H9 (cell line): ENCODE data around the gene RASGRP4. TPM values are rescaled to one million over a fixed set of nuclear protein-coding genes. Genes with fewer than 3 reads are reported as not detected.

Source experiments
- DNase-seq: peaks from one replicate; pipeline ENCODE4 v3.0.0-alpha.2; 2017
- H2AFZ ChIP-seq: one replicate; pipeline ENCODE4 v1.6.1; 2013; ENCODE audit warnings: mild to moderate bottlenecking, low read length, control low read depth, moderate library complexity
- H2AK5ac ChIP-seq: 2 replicates; pipeline ENCODE4 v1.6.1; 2013; ENCODE audit warnings: low read length, control low read depth, mixed read lengths; ENCODE audit not compliant: insufficient read length
- H2BK120ac ChIP-seq: one replicate; pipeline ENCODE4 v1.6.1; 2013; ENCODE audit warnings: low read depth, mild to moderate bottlenecking, low read length, control low read depth, inconsistent platforms; ENCODE audit not compliant: poor library complexity, severe bottlenecking
- H2BK12ac ChIP-seq: 2 replicates; pipeline ENCODE4 v1.6.1; 2013; ENCODE audit warnings: low read length, control low read depth, mixed read lengths, low read depth; ENCODE audit not compliant: insufficient read length
- H2BK15ac ChIP-seq: 2 replicates; pipeline ENCODE4 v1.6.1; 2013; ENCODE audit warnings: low read depth, low read length, control low read depth
- H2BK20ac ChIP-seq: one replicate; pipeline ENCODE4 v1.6.1; 2013; ENCODE audit warnings: low read depth, mild to moderate bottlenecking, low read length, control low read depth, inconsistent platforms; ENCODE audit not compliant: poor library complexity, severe bottlenecking
- H2BK5ac ChIP-seq: 2 replicates; pipeline ENCODE4 v1.6.1; 2013; ENCODE audit warnings: low read length, control low read depth, mixed read lengths; ENCODE audit not compliant: insufficient read length
- H3K14ac ChIP-seq: 2 replicates; pipeline ENCODE4 v1.6.1; 2013; ENCODE audit warnings: low read length, control low read depth; ENCODE audit not compliant: insufficient read depth
- H3K18ac ChIP-seq: 2 replicates; pipeline ENCODE4 v1.6.1; 2013; ENCODE audit warnings: low read depth, mild to moderate bottlenecking, mixed read lengths, low read length, control low read depth; ENCODE audit not compliant: insufficient read length
- H3K23ac ChIP-seq: 2 replicates; pipeline ENCODE4 v1.6.1; 2013; ENCODE audit warnings: low read length, control low read depth, mixed read lengths, low read depth; ENCODE audit not compliant: insufficient read length
- H3K23me2 ChIP-seq: 2 replicates; pipeline ENCODE4 v1.6.1; 2013; ENCODE audit warnings: low read depth, mild to moderate bottlenecking, mixed read lengths, low read length, control low read depth; ENCODE audit not compliant: insufficient read length, poor library complexity, severe bottlenecking
- H3K27ac ChIP-seq: 2 replicates; pipeline ENCODE4 v1.5.1; 2013; ENCODE audit warnings: low read length, control low read depth, mixed read lengths, low read depth; ENCODE audit not compliant: insufficient read length
- H3K27me3 ChIP-seq: 2 replicates; pipeline ENCODE4 v1.6.1; 2013; ENCODE audit warnings: low read length, control low read depth, inconsistent platforms; ENCODE audit not compliant: insufficient read depth
- H3K4ac ChIP-seq: 2 replicates; pipeline ENCODE4 v1.6.1; 2013; ENCODE audit warnings: low read depth, mild to moderate bottlenecking, control low read depth, inconsistent platforms, low read length, moderate library complexity
- H3K4me1 ChIP-seq: 2 replicates; pipeline ENCODE4 v1.6.1; 2013; ENCODE audit warnings: low read length, control low read depth, inconsistent platforms; ENCODE audit not compliant: insufficient read depth
- H3K4me2 ChIP-seq: 2 replicates; pipeline ENCODE4 v1.6.1; 2013; ENCODE audit warnings: low read length, control low read depth, mixed read lengths; ENCODE audit not compliant: insufficient read length, insufficient read depth
- H3K56ac ChIP-seq: 2 replicates; pipeline ENCODE4 v1.6.1; 2013; ENCODE audit warnings: low read depth, mild to moderate bottlenecking, mixed read lengths, low read length, control low read depth; ENCODE audit not compliant: insufficient read length
- H3K79me1 ChIP-seq: 2 replicates; pipeline ENCODE4 v1.6.1; 2013; ENCODE audit warnings: low read depth, mild to moderate bottlenecking, moderate library complexity, low read length, control low read depth, inconsistent platforms; ENCODE audit not compliant: insufficient read depth, poor library complexity, severe bottlenecking
- H3K79me2 ChIP-seq: 2 replicates; pipeline ENCODE4 v1.6.1; 2013; ENCODE audit warnings: low read length, control low read depth, inconsistent platforms; ENCODE audit not compliant: insufficient read depth
- H3K9ac ChIP-seq: 2 replicates; pipeline ENCODE4 v1.6.1; 2013; ENCODE audit warnings: low read length, control low read depth, mixed read lengths; ENCODE audit not compliant: insufficient read length; ENCODE audit errors: extremely low read depth
- H3K9me3 ChIP-seq: one replicate; pipeline ENCODE4 v1.6.1; 2013; ENCODE audit warnings: low read depth, low read length, inconsistent platforms; ENCODE audit not compliant: control insufficient read depth
- H3T11ph ChIP-seq: one replicate; pipeline ENCODE4 v1.6.1; 2013; ENCODE audit warnings: mild to moderate bottlenecking, low read length, control low read depth, inconsistent platforms
- H4K20me1 ChIP-seq: one replicate; pipeline ENCODE4 v1.6.1; 2013; ENCODE audit not compliant: control insufficient read depth, insufficient read length, insufficient read depth
- H4K5ac ChIP-seq: 2 replicates; pipeline ENCODE4 v1.6.1; 2013; ENCODE audit warnings: low read depth, mild to moderate bottlenecking, mixed read lengths, low read length, control low read depth; ENCODE audit not compliant: insufficient read length
- H4K8ac ChIP-seq: replicated peaks from 2 replicates; pipeline ENCODE4 v1.6.1; 2013; ENCODE audit warnings: low read length, control low read depth, mixed read lengths, low read depth; ENCODE audit not compliant: insufficient read length
- H4K91ac ChIP-seq: 2 replicates; pipeline ENCODE4 v1.6.1; 2013; ENCODE audit warnings: low read depth, mild to moderate bottlenecking, moderate library complexity, mixed read lengths, low read length, control low read depth; ENCODE audit not compliant: insufficient read length
- H3K27ac Mint-ChIP-seq, 3 experiments: 2 replicates in 2 of 3; 3 replicates in 1 of 3; pipeline ENCODE4 v1.8.0; 2020 to 2021; ENCODE audit warnings: mixed read lengths in 3 of 3, mild to moderate bottlenecking in 1 of 3, moderate library complexity in 1 of 3
- H3K27me3 Mint-ChIP-seq: 2 replicates; pipeline ENCODE4 v1.8.0; 2021; ENCODE audit warnings: low read depth, mild to moderate bottlenecking, moderate library complexity, mixed read lengths
- H3K36me3 Mint-ChIP-seq, 3 experiments: 2 replicates in 2 of 3; 3 replicates in 1 of 3; pipeline ENCODE4 v1.8.0; 2020 to 2021; ENCODE audit warnings: low read depth in 3 of 3, mixed read lengths in 3 of 3; ENCODE audit not compliant: insufficient read depth in 1 of 3
- H3K4me1 Mint-ChIP-seq, 2 experiments: 2 replicates each; pipeline ENCODE4 v1.8.0; 2020; ENCODE audit warnings: mixed read lengths in 2 of 2
- H3K4me3 Mint-ChIP-seq, 2 experiments: 2 replicates in 1 of 2; 3 replicates in 1 of 2; pipeline ENCODE4 v1.8.0; 2020 to 2021; ENCODE audit warnings: mild to moderate bottlenecking in 2 of 2, mixed read lengths in 2 of 2, moderate library complexity in 1 of 2
- H3K9me3 Mint-ChIP-seq, 2 experiments: 2 replicates in 1 of 2; 3 replicates in 1 of 2; pipeline ENCODE4 v1.8.0; 2020; ENCODE audit warnings: mild to moderate bottlenecking in 2 of 2, mixed read lengths in 2 of 2, moderate library complexity in 1 of 2
- CTCF ChIP-seq: fragments of 200-600 bp; sonication (generic); conservative IDR thresholded peaks from 3 replicates; pipeline ENCODE4 v1.8.0; 2021; ENCODE audit warnings: antibody characterized with exemption, mild to moderate bottlenecking
- WGBS: extraction: QIAGEN DNeasy Blood & Tissue Kit; methylation state at CpG from one replicate; pipeline ENCODE4 v1.1.7; 2013; ENCODE audit warnings: missing lambda C conversion rate, low lambda C conversion rate, mixed read lengths; ENCODE audit not compliant: insufficient read length; ENCODE audit errors: extremely low coverage; 5-methylcytosine and 5-hydroxymethylcytosine counted together
- long read RNA-seq: library from polyadenylated mRNA; unstranded; transcript quantifications from one replicate; pipeline ENCODE4 v2.0.0, GENCODE V29; 2020
- total RNA-seq: library from RNA; stranded (reverse); gene quantifications from 2 replicates; pipeline ENCODE4 v1.2.1, GENCODE V29; 2021

The RASGRP4 gene
- total RNA-seq = 0.28 and 0.39 TPM in 2 replicates
- long read RNA-seq, partial matches to known transcripts = 1 of 1 reads
- long read RNA-seq, other reads (novel, unspliced or antisense) = 0 of 1 reads

GRCh38 chr19:38425810-38426466 is at the start of gene RASGRP4:
RASGRP4 (minus strand) TSS chr19:38426219; CDS start chr19:38426091, 128 bp downstream.
- H4K91ac ChIP-seq = no peak within 1 kb of the TSS
- H3K4ac ChIP-seq = no peak within 1 kb of the TSS
- peak within 1 kb of the TSS; percentile 32 for H3K18ac ChIP-seq
- no peak within 1 kb of the TSS for H2BK20ac ChIP-seq
- no peak within 1 kb of the TSS for H2AK5ac ChIP-seq
- no peak within 1 kb of the TSS for H3K9ac ChIP-seq
- no peak within 1 kb of the TSS for H3K27ac ChIP-seq
- H3K14ac ChIP-seq = peak within 1 kb of the TSS; percentile 78
- H3K4me1 ChIP-seq = no peaks in the 10 kb centered on the region; the same call in 1 of the 2 replicates
- H4K8ac ChIP-seq = no peak within 1 kb of the TSS
- peak within 1 kb of the TSS; percentile 14 for H3K4me2 ChIP-seq
- H3K23ac ChIP-seq = no peak within 1 kb of the TSS
- H2BK15ac ChIP-seq = no peak within 1 kb of the TSS
- H3K56ac ChIP-seq = no peak within 1 kb of the TSS
- Mint-ChIP-seq H3K27ac (peak within 1 kb of the TSS in 1 of 3 experiments; percentile 74; a peak in 1 of 7 replicates), H3K36me3 (no peaks in the 10 kb centered on the region), H3K9me3 (no peaks in the 10 kb centered on the region), H3K4me1 (peaks cover 7 to 19% of the 10 kb centered on the region in 2 experiments), H3K4me3 (peak within 1 kb of the TSS in 1 of 2 experiments; percentile 61; a peak in 4 of 5 replicates), H3K27me3 (peaks cover under 1% of the 10 kb centered on the region; the same call in 1 of the 2 replicates)
- no peaks in the 10 kb centered on the region for H3K79me2 ChIP-seq
- no peak within 1 kb of the TSS for H4K5ac ChIP-seq
- no peaks in the 10 kb centered on the region for H4K20me1 ChIP-seq
- H3K79me1 ChIP-seq = no peaks in the 10 kb centered on the region
- H2BK12ac ChIP-seq = no peak within 1 kb of the TSS
- no peaks in the 10 kb centered on the region for H3K23me2 ChIP-seq
- no CpG with 5 or more reads among the region's 20 CpGs for WGBS
- no peaks in the 10 kb centered on the region for H3K27me3 ChIP-seq
- no peak within 1 kb of the TSS for H2BK120ac ChIP-seq
- no peak for TF ChIP-seq CTCF
- H2BK5ac ChIP-seq = no peak within 1 kb of the TSS
- peak; percentile 40 for DNase-seq
- H3T11ph ChIP-seq = no peak within 1 kb of the TSS
- no peak within 1 kb of the TSS for H2AFZ ChIP-seq
- no peaks in the 10 kb centered on the region for H3K9me3 ChIP-seq
